GM19452 (cell line): Measurements from ENCODE around the gene TMEM200C.
"Not testable (repeated sequence)": the region's sequence is repeated elsewhere in the genome, so short reads cannot be mapped to it uniquely, and the experiment has no call there.

Source experiments
- ATAC-seq: cut with Tn5 transposase; IDR thresholded peaks from one replicate; pipeline ENCODE4 v1.9.1; 2021; ENCODE audit not compliant: unreplicated experiment

Gene TMEM200C

GRCh38 chr18:5892823-5893431 lies 2.4 kb downstream of the TMEM200C start:
- ATAC-seq, result no peak

- ATAC-seq, result no peak
Measured at GRCh38 chr18:5891854-5892215, 3.5 kb downstream of the TMEM200C start.

- no peak for ATAC-seq
Measured at GRCh38 chr18:5891184-5891853, 4.0 kb downstream of the TMEM200C start.

GRCh38 chr18:5890331-5891183 lies 4.8 kb downstream of the TMEM200C start:
- peak; percentile 88 for ATAC-seq

- no peak for ATAC-seq
Measured at GRCh38 chr18:5885361-5885760, 10.0 kb downstream of the TMEM200C start.

GRCh38 chr18:5884375-5884774 lies 10.9 kb downstream of the TMEM200C start:
- peak; percentile 46 for ATAC-seq

- no peak for ATAC-seq
Measured at GRCh38 chr18:5879479-5879882, 15.8 kb downstream of the TMEM200C start.

- ATAC-seq, result no peak
Measured at GRCh38 chr18:5876891-5877290, 18.4 kb downstream of the TMEM200C start.

GRCh38 chr18:5874336-5874735 lies 21.0 kb downstream of the TMEM200C start:
- ATAC-seq, result no peak

- no peak for ATAC-seq
Measured at GRCh38 chr18:5872886-5873285, 22.4 kb downstream of the TMEM200C start.

GRCh38 chr18:5871426-5871825 lies 23.9 kb downstream of the TMEM200C start:
- ATAC-seq, result no peak

GRCh38 chr18:5868218-5868854 lies 27.0 kb downstream of the TMEM200C start:
- peak; percentile 78 for ATAC-seq

- no peak for ATAC-seq
Measured at GRCh38 chr18:5865521-5865920, 29.8 kb downstream of the TMEM200C start.

GRCh38 chr18:5862127-5862526 lies 33.2 kb downstream of the TMEM200C start:
- ATAC-seq, result not testable (repeated sequence)

- ATAC-seq, result no peak
Measured at GRCh38 chr18:5857180-5857579, 38.1 kb downstream of the TMEM200C start.

- no peak for ATAC-seq
Measured at GRCh38 chr18:5853253-5853652, 42.1 kb downstream of the TMEM200C start.

GRCh38 chr18:5851998-5852397 lies 43.3 kb downstream of the TMEM200C start:
- no peak for ATAC-seq

- ATAC-seq, result no peak
Measured at GRCh38 chr18:5842653-5843052, 52.7 kb downstream of the TMEM200C start.

- ATAC-seq, result no peak
Measured at GRCh38 chr18:5841518-5841917, 53.8 kb downstream of the TMEM200C start.

- ATAC-seq, result no peak
Measured at GRCh38 chr18:5840547-5840946, 54.8 kb downstream of the TMEM200C start.

- no peak for ATAC-seq
Measured at GRCh38 chr18:5840025-5840424, 55.3 kb downstream of the TMEM200C start.
